Measurements from ENCODE around the gene PRTN3. TPM values are rescaled to one million over a fixed set of nuclear protein-coding genes. Genes with fewer than 3 reads are reported as not detected.

The PRTN3 gene
- total and polyA plus RNA-seq, 4 donors: 0.17 to 225 (median 1.7) TPM

DNA sequence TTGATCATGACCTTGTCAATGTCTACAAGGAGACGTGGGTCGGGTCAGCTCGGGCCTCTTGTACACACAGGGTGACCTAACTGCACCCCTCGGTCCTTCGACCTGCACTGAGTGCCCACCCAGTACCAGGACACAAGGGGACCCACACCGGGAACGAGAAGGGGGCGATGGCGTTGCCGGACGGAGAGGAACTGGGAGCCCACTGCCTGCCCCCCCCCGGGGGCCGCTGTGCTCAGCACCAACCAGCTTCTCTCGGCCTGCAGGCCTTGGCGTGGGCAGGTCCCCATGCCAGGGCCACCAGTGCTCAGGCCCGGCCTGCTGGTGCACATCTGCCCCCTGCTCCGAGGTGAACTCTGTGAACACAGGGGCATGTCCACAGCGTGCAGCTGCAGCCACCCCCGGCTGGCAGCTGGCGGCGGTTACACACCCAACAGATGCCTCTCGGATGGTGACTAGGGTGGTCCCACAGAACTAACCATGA, 32.8 kb downstream of the PRTN3 start:
- H3K9ac ChIP-seq (ENCODE audit: low read depth in 1 of 2, low read length in 2 of 2): no peak overlapping the region
- DNase-seq (ENCODE audit: low spot score): no peak
- TF ChIP-seq ATF3 (IDR thresholded peaks at IDR 0.05) (no peak), JUND (IDR thresholded peaks at IDR 0.05) (no peak), GABPA (IDR thresholded peaks at IDR 0.05 in 1 of 2, conservative IDR thresholded peaks at IDR 0.05 in 1 of 2) (no peak), REST (IDR thresholded peaks at IDR 0.05) (no peak), TAF1 (conservative IDR thresholded peaks at IDR 0.05) (no peak), SP1 (IDR thresholded peaks at IDR 0.05) (no peak), YY1 (IDR thresholded peaks at IDR 0.05) (no peak), CTCF (IDR thresholded peaks at IDR 0.05; ENCODE audit: low read depth, low read length, missing input control) (no peak)
- no peaks in the 10 kb centered on the region for H3K27me3 ChIP-seq (ENCODE audit: control insufficient read depth in 4 of 4, insufficient read depth in 4 of 4, low read length in 3 of 4)
- no peaks in the 10 kb centered on the region for H3K4me1 ChIP-seq (ENCODE audit: control insufficient read depth in 4 of 4, insufficient read depth in 4 of 4, low read length in 3 of 4)
- WGBS: 97% methylated on average over 22 of the region's 22 CpGs
- H3K27ac ChIP-seq (ENCODE audit: low read depth in 1 of 2, low read length in 2 of 2): no peak overlapping the region
- peaks cover 7 to 41% (median 11%) of the 10 kb centered on the region in 4 donors for H3K36me3 ChIP-seq (ENCODE audit: control insufficient read depth in 4 of 4, insufficient read depth in 3 of 4, low read depth in 1 of 4, low read length in 3 of 4)
- no peak overlapping the region for H3K4me3 ChIP-seq (ENCODE audit: low read depth in 1 of 3, low read length in 3 of 3)
- H3K9me3 ChIP-seq (ENCODE audit: control insufficient read depth in 4 of 4, low read length in 3 of 4): no peaks in the 10 kb centered on the region

DNA sequence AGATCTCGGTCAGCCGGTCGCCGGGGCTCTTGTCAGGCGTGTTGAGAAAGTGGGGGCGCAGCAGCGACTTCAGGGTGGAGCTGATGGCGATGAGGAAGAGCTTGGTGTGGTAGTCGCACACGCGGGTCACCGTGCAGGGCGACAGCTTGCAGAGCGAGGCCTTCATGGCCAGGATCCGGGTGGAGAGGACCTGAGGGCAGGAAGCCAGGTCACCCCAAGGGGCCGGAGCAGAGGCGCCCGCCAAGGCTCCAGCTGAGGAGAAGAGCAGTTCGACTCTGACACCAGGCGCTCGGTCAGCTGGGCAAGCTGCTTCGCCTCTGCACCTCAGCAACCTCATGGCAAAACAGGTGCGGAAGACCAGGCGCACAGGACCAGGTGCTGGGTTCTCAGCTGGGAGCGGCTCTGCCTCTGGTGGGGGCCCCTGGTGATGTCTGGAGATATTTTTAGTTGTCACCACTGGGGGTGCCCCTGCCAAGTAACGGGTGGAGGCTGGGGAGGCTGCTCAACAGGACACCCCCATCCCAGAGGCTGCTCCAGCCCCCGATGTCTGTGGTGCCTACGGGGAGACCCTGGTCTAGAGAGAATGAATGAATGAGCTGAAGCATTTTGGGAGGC, 34.6 kb downstream of the PRTN3 start:
- TF ChIP-seq SP1 (IDR thresholded peaks at IDR 0.05) (no peak), MAX (IDR thresholded peaks at IDR 0.05) (no peak), HNF4G (IDR thresholded peaks at IDR 0.05) (no peak), RAD21 (IDR thresholded peaks at IDR 0.05) (no peak), JUND (IDR thresholded peaks at IDR 0.05) (no peak)
- TF ChIP-seq, protein P1, sequence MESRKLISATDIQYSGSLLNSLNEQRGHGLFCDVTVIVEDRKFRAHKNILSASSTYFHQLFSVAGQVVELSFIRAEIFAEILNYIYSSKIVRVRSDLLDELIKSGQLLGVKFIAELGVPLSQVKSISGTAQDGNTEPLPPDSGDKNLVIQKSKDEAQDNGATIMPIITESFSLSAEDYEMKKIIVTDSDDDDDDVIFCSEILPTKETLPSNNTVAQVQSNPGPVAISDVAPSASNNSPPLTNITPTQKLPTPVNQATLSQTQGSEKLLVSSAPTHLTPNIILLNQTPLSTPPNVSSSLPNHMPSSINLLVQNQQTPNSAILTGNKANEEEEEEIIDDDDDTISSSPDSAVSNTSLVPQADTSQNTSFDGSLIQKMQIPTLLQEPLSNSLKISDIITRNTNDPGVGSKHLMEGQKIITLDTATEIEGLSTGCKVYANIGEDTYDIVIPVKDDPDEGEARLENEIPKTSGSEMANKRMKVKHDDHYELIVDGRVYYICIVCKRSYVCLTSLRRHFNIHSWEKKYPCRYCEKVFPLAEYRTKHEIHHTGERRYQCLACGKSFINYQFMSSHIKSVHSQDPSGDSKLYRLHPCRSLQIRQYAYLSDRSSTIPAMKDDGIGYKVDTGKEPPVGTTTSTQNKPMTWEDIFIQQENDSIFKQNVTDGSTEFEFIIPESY (IDR thresholded peaks at IDR 0.05): no peak
- 98% methylated on average over 28 of the region's 28 CpGs for WGBS
- H3K9me3 ChIP-seq (ENCODE audit: control insufficient read depth in 4 of 4, low read length in 3 of 4): no peaks in the 10 kb centered on the region
- no peaks in the 10 kb centered on the region for H3K4me1 ChIP-seq (ENCODE audit: control insufficient read depth in 4 of 4, insufficient read depth in 4 of 4, low read length in 3 of 4)
- H3K27ac ChIP-seq (ENCODE audit: low read depth in 1 of 2, low read length in 2 of 2): no peak overlapping the region
- no peak overlapping the region for H3K9ac ChIP-seq (ENCODE audit: low read depth in 1 of 2, low read length in 2 of 2)
- no peak for DNase-seq (ENCODE audit: low spot score)
- no peak overlapping the region for H3K4me3 ChIP-seq (ENCODE audit: low read depth in 1 of 3, low read length in 3 of 3)
- no peaks in the 10 kb centered on the region for H3K27me3 ChIP-seq (ENCODE audit: control insufficient read depth in 4 of 4, insufficient read depth in 4 of 4, low read length in 3 of 4)
- peaks cover 8 to 38% (median 11%) of the 10 kb centered on the region in 4 donors for H3K36me3 ChIP-seq (ENCODE audit: control insufficient read depth in 4 of 4, insufficient read depth in 3 of 4, low read depth in 1 of 4, low read length in 3 of 4)

All from liver (tissue), 9 donors.